ES-I3 (cell line): ENCODE data around the gene KIF4A.
"Not testable (repeated sequence)": the region's sequence is repeated elsewhere in the genome, so short reads cannot be mapped to it uniquely, and the experiment has no call there.

ENCODE experiments used
- H3K36me3 ChIP-seq: 2 replicates; pipeline ENCODE4 v1.6.1; 2013; ENCODE audit warnings: mild to moderate bottlenecking, low read length, control low read depth, moderate library complexity; ENCODE audit not compliant: insufficient read depth
- H3K4me1 ChIP-seq: 2 replicates; pipeline ENCODE4 v1.6.1; 2013; ENCODE audit warnings: mild to moderate bottlenecking, control low read depth, low read length; ENCODE audit not compliant: insufficient read depth
- H3K9ac ChIP-seq: 2 replicates; pipeline ENCODE4 v1.6.1; 2013; ENCODE audit warnings: low read depth, mild to moderate bottlenecking, low read length, moderate library complexity
- H3K9me3 ChIP-seq: 2 replicates; pipeline ENCODE4 v1.6.1; 2013; ENCODE audit warnings: mild to moderate bottlenecking, low read length, moderate library complexity; ENCODE audit not compliant: control insufficient read depth, insufficient read depth

The KIF4A gene, protein sequence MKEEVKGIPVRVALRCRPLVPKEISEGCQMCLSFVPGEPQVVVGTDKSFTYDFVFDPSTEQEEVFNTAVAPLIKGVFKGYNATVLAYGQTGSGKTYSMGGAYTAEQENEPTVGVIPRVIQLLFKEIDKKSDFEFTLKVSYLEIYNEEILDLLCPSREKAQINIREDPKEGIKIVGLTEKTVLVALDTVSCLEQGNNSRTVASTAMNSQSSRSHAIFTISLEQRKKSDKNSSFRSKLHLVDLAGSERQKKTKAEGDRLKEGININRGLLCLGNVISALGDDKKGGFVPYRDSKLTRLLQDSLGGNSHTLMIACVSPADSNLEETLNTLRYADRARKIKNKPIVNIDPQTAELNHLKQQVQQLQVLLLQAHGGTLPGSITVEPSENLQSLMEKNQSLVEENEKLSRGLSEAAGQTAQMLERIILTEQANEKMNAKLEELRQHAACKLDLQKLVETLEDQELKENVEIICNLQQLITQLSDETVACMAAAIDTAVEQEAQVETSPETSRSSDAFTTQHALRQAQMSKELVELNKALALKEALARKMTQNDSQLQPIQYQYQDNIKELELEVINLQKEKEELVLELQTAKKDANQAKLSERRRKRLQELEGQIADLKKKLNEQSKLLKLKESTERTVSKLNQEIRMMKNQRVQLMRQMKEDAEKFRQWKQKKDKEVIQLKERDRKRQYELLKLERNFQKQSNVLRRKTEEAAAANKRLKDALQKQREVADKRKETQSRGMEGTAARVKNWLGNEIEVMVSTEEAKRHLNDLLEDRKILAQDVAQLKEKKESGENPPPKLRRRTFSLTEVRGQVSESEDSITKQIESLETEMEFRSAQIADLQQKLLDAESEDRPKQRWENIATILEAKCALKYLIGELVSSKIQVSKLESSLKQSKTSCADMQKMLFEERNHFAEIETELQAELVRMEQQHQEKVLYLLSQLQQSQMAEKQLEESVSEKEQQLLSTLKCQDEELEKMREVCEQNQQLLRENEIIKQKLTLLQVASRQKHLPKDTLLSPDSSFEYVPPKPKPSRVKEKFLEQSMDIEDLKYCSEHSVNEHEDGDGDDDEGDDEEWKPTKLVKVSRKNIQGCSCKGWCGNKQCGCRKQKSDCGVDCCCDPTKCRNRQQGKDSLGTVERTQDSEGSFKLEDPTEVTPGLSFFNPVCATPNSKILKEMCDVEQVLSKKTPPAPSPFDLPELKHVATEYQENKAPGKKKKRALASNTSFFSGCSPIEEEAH

DNA sequence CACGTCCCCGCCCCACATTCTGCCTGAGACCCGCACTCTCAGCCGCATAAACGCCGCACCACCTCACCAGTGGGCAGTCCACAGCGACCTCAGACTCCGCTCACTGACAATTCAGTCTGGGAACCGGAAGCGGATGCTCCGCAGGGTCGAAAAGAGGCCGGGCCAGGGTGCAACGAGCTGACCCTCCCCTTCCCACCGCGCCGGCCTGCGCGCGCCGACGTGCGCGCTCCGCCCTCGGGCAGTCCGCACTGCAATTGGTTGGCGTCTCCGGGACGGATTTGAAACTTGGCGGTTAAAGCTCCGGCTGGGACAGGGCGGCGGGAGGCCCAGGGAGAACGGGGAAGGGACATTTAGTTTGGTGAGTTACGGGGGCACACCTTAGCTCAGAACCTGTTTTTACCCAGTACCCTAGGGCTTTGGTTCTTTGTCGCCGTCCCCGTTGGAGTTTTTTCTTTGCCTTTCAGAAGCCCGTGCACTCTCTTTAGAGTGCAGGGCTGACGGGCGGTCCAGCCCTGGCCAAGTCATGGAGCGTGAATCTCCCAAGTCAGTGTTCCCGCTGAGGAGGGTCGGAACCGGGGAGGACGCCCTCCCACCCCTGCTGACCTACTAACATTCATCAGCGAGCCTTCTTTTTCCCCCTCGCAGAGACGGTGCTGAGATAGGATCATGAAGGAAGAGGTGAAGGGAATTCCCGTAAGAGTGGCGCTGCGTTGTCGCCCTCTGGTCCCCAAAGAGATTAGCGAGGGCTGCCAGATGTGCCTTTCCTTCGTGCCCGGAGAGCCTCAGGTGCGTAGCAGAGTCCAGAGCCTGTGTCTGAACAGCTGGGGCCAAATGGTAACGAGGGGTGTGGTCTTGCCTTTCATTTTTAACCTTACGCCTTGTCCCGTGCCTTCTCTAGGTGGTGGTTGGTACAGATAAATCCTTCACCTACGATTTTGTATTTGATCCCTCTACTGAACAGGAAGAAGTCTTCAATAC, at the start of gene KIF4A, which contains the start of gene PDZD11:
TSS of gene KIF4A (plus strand) at position 312 of the 978 bp plus-strand sequence. CDS start at position 667, 355 bp downstream.
TSS of gene PDZD11 (minus strand) at position 135 of the 978 bp plus-strand sequence. CDS start 586 bp downstream, outside the sequence.
- H3K9ac ChIP-seq, result peak within 1 kb of the TSS; percentile 68
- peaks cover 9% of the 10 kb centered on the region; the same call in 1 of the 2 replicates for H3K36me3 ChIP-seq
- no peaks in the 10 kb centered on the region for H3K4me1 ChIP-seq
- H3K9me3 ChIP-seq, result no peaks in the 10 kb centered on the region

DNA sequence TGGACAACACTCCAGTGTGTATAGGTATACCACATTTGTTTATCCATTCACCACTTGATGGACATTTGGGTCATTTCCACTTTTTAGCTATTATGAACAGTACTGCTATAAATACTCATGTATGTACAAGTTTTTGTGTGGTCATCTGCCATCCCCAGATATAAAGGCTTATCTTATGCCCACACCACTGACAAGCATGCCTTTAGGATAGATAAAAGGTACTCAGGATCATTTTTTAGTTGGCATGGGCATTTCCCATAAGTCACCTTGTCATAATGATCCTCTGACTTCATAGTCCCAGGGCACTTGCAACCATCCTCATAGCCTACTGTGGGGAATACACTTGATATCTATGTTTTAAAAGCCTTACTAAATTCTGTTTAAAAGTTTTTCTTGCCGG, 49.2 kb upstream of the KIF4A start:
- no peaks in the 10 kb centered on the region for H3K4me1 ChIP-seq
- no peaks in the 10 kb centered on the region for H3K36me3 ChIP-seq
- no peaks in the 10 kb centered on the region for H3K9me3 ChIP-seq
- no peak overlapping the region for H3K9ac ChIP-seq

DNA sequence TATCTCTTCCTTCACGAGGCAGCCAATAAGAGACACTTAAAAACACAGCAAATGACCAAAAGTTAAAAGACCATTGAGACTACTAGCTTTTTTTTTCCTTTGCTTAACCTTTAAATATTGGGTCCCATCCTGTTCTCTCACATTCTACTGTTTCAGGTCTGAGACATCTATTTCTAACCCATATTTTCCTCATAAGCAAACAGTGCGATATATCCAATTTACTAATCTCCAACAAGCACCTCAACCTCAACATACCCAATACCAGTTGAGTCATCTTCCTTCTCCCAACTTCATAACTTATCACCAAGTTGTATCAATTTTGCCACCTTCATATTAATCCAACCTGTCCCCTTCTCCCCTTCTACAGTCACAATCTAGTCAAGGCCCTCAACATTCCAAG, 48.4 kb upstream of the KIF4A start:
- no peak overlapping the region for H3K9ac ChIP-seq
- H3K36me3 ChIP-seq, result no peaks in the 10 kb centered on the region
- H3K9me3 ChIP-seq, result no peaks in the 10 kb centered on the region
- H3K4me1 ChIP-seq, result no peaks in the 10 kb centered on the region

DNA sequence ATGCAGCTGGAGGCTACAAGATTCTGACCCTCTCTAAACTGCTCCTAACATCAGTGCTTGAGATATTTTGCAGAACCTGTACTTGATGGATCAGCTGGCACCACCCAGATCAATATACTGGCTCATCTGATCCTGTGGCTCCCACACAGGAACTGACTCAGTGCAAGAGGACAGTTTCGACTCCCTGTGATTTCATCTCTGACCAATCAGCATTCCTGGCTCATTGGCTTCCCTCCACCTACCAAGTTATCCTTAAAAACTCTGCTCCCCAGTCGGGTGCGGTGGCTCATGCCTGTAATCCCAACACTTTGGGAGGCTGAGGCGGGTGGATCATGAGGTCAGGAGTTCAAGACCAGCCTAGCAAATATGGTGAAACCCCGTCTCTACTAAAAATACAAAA, 46.3 kb upstream of the KIF4A start:
- H3K9ac ChIP-seq, H3K36me3 ChIP-seq, H3K4me1 ChIP-seq, H3K9me3 ChIP-seq: not testable (repeated sequence)

DNA sequence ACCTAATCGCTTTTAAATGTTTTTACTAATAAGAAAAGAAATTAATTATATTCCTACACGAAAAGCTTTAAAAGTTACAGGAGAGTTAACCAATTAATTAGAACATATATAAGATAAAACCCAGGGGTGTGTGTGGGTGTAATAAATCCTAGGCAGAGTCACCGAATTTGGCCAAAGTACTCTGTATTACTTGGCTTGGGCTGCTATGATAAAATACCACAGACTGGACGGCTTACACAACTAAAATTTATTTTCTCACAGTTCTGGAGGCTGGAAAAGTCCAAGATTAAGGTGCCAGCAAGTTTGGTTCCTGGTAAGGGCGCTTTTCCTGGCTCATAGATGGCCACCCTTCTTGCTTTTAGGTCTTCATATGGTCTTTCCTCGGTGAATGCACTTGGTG, 45.0 kb upstream of the KIF4A start:
- Histone ChIP-seq H3K4me1 (no peaks in the 10 kb centered on the region), H3K9ac (no peak overlapping the region), H3K36me3 (no peaks in the 10 kb centered on the region), H3K9me3 (no peaks in the 10 kb centered on the region)

DNA sequence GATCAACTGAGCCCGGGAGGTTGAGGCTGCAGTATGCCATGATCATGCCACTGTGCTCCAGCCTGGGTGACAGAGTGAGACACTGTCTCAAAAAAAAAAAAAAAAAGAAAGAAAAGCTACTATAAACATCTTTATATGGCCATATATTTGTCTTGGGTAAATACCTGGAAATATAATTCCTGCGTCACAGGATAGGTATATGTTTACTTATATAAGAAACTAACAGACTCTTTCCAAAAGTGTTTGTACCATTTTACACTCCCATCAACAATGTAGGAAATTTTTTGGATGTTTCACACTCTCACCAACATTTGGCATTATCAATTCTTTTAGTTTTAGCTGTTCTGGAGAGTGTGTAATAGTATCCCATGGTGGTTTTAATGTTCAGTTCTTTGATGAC, 42.7 kb upstream of the KIF4A start:
- no peaks in the 10 kb centered on the region for H3K9me3 ChIP-seq
- no peaks in the 10 kb centered on the region for H3K4me1 ChIP-seq
- no peak overlapping the region for H3K9ac ChIP-seq
- no peaks in the 10 kb centered on the region for H3K36me3 ChIP-seq

DNA sequence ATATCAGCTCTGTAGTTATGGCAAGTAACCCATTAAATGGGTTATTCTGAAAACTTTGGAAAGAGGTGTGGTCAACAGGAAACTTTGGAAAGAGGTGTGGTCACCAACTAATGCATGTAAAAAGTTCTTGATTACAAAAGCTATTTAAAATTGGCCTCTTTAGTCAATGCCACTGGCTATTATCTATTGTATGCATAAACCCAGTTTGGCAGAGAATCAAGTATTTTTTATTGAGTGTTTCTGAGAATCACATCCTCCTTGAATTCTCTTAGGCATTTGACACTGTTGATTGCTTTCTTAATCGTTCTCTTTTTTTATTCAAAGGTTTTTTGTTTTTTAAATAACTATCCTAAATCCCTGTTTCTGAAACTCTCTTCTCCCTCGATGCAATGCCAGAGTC, 37.4 kb upstream of the KIF4A start:
- H3K9me3 ChIP-seq, result no peaks in the 10 kb centered on the region
- no peak overlapping the region for H3K9ac ChIP-seq
- H3K36me3 ChIP-seq, result no peaks in the 10 kb centered on the region

DNA sequence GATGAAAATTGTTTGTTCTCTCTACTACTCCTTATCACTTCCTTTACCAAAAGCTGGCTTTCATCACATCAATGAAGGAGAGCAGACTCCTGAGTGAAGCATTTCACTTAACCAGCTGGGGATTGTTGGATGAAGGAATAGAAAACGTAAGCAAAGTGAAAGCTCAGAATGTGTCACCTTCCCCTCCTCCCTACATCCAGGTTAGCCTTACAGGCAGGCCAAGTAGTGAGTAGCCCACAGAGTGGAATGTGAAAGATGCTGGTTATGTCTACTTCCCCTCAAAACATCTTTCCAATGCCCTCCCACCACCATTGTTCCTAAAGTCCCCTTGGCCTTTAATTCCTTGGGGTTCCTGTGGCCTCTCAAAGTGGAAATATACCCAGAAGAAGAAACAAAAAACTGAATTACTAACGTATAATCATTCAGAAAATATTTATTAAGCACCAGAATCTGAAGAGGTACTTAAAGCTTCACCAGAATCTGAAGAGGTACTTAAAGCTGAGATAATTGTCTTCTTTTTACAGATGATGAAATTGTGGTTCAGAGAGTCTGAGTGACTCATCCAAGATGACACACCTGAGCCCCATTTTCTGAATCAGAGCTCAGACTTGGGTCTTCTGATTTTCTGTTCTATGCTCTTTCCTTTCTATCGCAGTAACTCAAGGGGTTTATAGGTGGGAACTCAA, 36.4 kb upstream of the KIF4A start:
- Histone ChIP-seq H3K4me1 (0 out of 2 replicates have a peak, but pooled peaks cover 11% of the 10 kb centered on the region), H3K9ac (no peak overlapping the region), H3K9me3 (no peaks in the 10 kb centered on the region), H3K36me3 (no peaks in the 10 kb centered on the region)

More for the DNA sequence above, 37.4 kb upstream of the KIF4A start:
- 0 out of 2 replicates have a peak, but pooled peaks cover 11% of the 10 kb centered on the region for H3K4me1 ChIP-seq

DNA sequence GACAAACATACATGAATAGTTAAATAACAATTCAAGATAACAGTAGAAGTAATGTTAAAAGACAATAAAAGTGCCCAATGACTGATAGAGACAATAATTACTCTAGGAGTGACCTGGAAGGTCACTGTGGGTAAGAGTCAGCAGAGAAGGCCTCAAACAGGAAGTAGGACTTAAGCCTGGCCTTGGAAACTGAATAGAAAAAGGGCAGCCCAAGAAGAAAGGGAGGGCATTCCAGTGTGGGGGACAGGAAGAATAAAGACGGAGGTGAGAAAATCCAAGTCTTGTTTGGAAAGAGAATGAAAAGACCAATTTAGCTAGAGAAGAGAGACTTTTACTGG, 35.9 kb upstream of the KIF4A start:
- Histone ChIP-seq H3K9me3 (no peaks in the 10 kb centered on the region), H3K9ac (no peak overlapping the region), H3K4me1 (0 out of 2 replicates have a peak, but pooled peaks cover 11% of the 10 kb centered on the region), H3K36me3 (no peaks in the 10 kb centered on the region)

DNA sequence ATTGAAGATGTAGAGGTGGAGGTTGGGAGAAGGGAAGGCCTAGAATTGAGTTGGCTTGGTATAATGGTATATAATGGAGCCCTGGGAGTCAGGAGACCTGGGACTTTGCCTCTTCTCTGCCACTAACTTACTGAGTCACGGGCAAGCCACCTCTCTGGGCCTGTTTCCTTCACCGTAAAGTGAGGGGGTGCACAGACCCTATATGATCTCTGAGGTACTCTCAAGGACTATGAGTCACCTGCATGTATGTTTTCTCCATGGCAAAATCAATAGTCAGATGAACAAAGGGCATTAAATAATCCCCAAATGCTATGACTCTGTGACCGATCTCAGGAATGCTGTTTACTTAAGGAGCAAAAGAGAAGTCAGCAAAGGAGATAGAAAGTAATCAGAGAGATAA, 35.0 kb upstream of the KIF4A start:
- H3K36me3 ChIP-seq, result no peaks in the 10 kb centered on the region
- no peak overlapping the region for H3K9ac ChIP-seq
- H3K4me1 ChIP-seq, result 0 out of 2 replicates have a peak, but pooled peaks cover 11% of the 10 kb centered on the region
- no peaks in the 10 kb centered on the region for H3K9me3 ChIP-seq

DNA sequence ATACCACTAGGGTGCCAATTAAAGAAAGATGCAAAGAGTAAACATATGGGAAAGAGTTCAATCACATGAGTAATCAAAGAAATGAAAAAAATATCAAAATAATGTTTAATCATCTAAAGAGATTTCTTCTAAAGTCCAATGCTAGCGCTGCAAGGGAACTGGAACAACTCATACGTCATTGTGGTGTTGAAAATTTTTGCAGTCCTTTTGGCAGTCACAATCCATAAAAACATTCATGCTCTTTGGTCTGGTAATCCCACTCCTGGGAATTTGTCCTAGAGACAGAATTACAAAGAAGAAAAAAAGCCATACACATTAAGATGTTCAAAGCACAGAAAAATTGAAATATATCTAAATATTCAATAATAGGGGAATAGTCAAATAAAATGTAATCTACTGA, 34.5 kb upstream of the KIF4A start:
- H3K9me3 ChIP-seq, result no peaks in the 10 kb centered on the region
- H3K4me1 ChIP-seq, result 0 out of 2 replicates have a peak, but pooled peaks cover 11% of the 10 kb centered on the region
- H3K36me3 ChIP-seq, result no peaks in the 10 kb centered on the region
- no peak overlapping the region for H3K9ac ChIP-seq

DNA sequence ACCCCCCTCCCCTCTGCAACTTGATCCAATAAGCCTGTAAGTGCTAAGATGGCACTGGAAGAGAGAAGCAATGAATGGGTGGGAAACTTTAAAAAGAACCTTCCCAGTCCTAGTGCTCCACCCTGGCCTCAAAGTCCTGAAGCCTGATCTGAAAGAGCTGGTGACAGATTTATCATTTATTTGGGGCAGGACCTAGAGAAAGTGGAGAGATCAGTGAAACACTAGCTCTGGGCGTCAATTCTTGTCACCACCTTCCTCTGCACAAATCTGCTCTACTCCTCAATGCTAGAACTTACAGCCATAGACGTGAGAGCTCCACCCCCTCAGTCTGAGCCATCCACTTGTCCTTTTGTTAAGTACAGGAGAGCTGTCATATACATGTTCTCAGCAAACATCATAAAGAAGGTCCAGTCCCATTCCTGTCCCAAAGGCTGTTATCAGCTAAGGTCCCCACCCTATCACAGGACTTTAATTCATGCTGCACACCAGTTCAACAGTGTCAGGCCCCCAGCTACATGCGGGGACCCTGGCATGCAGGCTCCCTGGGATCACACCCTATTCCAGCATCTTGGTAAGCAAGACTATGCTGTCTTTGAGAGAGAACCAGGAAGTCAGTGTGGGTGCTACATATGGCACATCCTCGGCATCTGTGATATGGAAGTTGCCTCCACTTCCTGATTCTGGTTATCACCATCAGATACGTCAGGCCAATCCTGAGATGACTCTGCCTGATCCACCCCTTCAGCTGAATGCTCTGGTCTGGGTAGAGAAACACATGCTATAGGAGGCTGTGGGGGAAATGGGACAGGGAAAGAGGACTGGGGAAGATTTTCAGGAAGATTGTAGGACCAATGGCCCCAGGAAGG, 32.2 kb upstream of the KIF4A start:
- Histone ChIP-seq H3K9me3 (no peaks in the 10 kb centered on the region), H3K36me3 (no peaks in the 10 kb centered on the region), H3K4me1 (peaks cover 11% of the 10 kb centered on the region; the same call in 1 of the 2 replicates), H3K9ac (no peak overlapping the region)
